Stimulated activated CD4-positive, alpha-beta T cell treated with anti-CD3 and anti-CD28 coated beads, Interleukin-12 subunit alpha, Interleukin-12 subunit beta, amount 100 ng/mL, for 48 hours (primary cell): ENCODE data around the gene NEUROD4.

Experiments
- DNase-seq, 3 donors: peaks; one replicate each; pipeline ENCODE4 v3.0.0-alpha.2; 2020; ENCODE audit warnings: low read depth in 2 of 3, low spot score in 1 of 3

NEUROD4 gene

DNA sequence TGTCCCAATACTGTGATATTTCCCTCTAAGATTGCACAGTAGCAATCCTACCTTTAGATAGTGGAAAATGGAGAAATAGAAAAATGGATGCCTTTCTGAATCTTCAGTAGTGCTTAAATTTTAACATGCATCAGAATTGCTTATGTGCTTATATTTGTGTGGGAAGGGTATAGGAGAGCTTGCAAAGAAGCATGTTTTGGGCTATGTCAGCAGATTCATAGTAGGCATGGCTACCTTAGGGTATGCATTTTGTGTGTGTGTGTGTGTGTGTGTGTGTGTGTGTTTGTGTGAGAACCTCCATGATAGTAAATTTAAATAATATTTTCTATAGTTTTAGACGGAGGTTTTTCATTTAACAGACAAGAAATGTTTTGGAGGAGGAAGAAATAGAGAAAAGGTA is 38.3 kb downstream of the NEUROD4 start:
- no peak for DNase-seq

DNA sequence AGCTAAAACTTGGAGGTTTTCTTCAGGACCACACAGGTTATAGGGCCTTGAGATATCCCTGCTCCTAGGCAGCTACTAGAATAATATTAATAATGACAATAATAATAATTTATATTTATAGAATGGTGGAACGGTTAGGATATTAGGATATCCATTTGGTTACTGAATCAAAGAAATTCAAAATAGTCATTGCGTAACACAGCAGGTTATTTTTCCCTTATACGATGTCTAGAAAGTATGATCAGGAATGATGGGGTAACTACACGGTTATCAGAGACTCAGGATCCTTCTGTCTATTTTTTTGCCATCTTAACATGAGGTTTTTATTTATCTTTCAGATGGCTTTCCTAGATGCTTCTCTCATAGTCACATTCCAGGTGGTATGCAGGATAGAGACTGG is 39.0 kb downstream of the NEUROD4 start:
- DNase-seq = no peak

DNA sequence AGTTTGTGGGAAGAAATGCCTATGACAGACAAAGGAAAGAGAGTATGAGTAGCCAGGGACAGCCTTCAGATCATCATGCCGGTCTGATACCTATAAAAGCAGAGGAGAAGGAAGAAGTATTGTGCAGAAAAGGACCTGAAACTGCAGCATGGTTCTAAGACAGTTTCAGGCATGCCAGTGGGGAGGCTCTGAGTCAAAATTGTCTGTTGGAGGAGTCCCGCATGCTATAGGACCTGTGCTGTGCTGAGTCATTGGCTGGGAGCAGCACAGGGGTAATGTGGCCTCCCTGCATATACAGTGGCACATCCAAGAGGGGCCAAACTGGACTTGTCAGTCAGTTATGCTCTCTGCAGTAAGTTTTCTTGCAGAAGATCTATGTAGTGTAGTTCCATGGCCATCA is 40.7 kb downstream of the NEUROD4 start:
- peak; percentile 23 to 40 (median 37) for DNase-seq

DNA sequence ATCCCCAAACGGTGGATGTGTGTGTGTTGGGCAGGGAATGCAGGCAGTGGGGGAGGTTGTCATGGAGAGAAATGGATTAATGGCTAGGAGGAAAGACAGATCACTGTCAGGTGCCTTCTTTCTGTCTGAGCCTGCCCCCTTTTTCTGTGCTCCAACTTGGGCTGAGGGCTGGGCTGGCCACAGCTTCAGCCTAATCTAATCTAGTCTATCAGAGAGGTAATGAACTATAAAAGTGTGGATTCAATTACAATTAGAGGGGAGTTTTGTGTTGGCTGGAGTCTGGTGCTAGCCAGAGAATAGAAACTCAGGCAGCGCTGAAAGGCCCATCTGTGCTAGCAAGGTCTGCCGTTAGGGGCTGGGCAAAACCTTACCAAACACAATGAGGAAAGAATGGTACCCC is 41.2 kb downstream of the NEUROD4 start:
- no peak for DNase-seq

DNA sequence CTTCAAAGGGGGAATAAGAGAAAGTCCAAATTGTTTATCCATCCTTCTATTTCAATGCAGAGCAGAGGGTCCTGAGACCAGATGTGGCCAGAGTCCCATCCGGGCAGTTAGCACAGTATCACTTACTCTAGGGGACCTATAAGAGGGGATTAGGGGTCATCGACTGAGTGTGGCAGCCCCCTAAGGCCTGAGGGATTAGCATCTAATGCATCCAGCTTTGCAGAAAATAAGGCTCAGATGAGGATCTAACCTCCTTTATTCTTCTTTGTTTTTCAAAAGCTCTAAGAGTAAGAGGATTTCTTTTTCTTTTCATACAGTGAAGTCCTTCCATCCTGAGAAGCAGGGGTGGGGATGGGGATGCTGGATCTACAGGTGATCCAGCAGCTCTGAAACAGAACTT is 43.5 kb downstream of the NEUROD4 start:
- no peak for DNase-seq

DNA sequence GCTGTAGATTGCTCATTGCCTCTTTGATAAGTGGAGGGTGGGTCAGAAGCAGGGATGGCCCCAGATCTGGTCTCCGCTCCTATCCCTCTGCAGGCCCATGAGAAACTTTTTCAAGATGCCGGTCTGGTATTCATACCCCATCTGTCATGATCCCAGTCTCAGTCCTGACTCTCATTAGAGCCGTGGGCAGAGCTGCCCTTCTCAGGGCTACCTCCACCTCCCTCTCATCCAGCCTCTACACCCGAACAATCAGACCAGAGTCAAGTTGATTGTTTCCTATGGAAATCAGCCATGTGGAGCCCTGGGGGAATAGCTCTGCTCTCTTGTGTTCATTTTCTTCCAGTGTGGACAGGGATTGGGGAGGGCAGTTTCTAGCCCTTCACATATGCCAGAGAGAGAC is 45.8 kb downstream of the NEUROD4 start:
- no peak for DNase-seq

DNA sequence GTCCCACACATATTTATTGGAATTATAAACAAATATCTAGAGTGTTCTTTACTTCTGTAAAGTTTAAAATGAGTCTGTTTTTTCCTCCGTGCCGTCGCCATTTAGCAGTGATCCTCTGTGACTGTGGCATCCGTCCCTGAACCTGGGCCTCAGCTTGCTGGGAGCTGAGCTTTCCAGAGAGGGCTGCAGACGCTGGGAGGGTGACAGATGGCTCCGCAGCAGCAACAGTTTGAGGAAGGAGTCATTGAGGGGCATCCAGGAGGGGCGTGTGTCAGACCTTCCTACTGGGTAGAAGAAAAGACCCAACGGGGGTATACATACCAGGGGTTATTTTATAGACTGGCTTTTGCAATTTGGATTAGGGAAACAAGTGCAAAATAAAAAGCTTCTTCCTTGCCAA is 47.9 kb downstream of the NEUROD4 start:
- no peak for DNase-seq

DNA sequence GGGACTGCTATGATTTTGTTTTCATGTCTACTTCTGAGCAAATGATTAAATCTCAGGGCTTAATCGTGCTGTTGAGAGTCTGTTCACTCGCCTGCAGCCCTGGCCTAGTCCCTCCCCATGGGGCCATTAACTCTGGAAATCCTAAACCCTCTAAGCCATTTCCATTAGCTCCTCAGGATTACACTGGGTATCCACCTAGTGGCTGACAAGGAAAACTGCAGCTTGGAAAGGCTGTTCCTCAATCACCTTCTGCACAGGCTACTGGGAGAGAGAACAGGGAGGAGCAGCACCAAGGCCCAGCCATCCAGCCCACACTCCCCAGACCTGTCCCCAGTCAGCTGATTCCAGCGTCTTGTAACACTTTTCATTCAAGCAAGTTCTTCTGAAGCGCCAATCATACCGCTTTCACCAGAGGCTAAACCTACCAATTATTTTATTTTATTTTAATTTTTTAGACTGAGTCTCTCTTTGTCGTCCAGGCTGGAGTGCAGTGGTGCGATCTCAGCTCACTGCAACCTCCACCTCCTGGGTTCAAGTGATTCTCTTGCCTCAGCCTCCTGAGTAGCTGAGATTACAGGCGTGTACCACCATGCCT is 48.7 kb downstream of the NEUROD4 start:
- DNase-seq = peak in 1 of 3 donors; percentile 20

DNA sequence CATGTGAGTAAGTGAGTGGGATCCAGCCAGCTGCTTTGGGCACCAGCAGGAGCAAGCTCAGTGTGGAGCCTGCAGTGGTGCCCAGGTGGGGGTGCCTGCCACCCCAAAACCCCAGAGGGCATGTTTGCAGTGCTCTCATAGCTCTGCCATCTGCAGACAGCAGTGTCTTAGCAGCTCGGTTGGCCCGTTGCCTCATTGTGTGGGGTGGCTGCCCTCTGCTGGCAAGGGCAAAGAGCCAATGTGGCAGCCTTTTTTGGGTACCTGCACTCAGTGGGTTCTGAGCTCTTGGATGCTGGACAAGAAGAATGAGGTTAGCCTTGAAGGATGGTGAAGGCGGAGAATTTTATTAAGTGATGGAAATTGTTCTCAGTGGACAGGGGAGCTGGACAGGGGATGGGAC is 52.3 kb downstream of the NEUROD4 start:
- peak; percentile 63 to 70 (median 65) for DNase-seq

DNA sequence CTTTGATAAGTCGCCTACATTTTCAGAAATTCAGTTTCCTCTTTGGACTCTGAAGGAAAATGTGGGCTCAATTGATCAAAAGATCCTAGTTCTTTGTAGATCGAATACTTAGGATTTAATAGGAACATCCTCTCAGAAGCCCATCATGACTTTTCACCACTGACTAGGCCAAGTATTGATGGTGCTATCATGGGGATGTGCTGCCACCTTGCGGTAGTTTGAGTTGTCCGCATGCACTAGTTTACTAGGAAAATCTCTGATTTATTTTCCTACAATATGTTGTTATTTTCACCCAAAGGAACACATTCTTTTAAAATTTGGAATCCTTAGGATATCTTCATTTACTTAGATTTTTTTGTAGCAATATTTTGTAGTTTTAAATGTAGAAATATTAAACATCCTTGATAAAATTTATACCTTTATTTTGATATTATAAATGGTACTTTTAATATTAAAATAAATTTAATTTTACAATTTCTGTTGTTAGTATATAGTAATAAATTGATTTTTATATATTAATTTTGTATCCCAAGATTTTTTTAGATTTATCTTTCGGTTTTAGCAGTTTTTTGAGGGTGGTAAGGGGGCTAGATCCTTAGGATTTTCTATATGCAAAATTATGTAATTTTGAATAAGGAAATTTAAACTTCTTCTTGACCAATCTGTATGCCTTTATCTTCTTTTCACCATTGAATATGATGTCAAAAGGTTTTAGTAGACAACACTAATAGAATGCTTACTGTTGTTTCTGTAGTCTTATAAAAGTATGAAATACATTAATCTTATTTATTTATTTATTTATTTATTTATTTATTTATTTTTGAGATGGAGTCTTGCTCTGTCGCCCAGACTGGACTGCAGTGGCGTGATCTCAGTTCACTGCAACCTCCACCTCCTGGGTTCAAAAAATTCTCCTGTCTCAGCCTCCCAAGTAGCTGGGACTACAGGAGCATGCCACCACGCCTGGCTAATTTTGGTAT is 53.6 kb downstream of the NEUROD4 start:
- peak; percentile 63 to 79 (median 66) for DNase-seq

DNA sequence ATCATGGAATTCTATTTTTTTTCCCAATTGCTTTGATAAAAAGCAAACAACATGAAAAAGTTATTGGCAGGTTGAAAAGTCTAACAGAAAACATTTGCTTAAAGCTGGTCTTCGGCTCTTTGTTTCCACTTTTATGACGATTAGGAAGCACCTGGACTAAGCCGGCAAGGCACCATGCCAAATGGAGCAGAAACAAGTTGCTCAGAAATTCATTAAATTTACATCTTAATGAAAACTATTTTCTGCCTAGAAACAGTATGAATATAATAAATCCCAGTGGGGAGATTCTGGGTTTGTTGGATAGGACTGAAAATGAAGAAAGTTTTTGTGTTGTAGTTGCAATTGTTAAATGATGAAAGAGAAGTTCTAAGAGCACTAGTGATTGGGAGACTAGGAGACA is 55.0 kb downstream of the NEUROD4 start:
- DNase-seq = no peak
